MM.1S (cell line): ENCODE data around the gene DENND2D.

Source experiments
- CTCF ChIP-seq: fragments of 300-600 bp; sonication (generic); IDR thresholded peaks from 2 replicates; pipeline ENCODE4 v1.5.1; 2016; ENCODE audit warnings: antibody characterized with exemption, low read length, mixed read lengths
- EZH2 ChIP-seq: fragments of 300-600 bp; sonication (generic); optimal IDR thresholded peaks from 2 replicates; pipeline ENCODE3; 2017; ENCODE audit warnings: low read depth, mild to moderate bottlenecking, antibody characterized with exemption, low read length, mixed read lengths

DNA sequence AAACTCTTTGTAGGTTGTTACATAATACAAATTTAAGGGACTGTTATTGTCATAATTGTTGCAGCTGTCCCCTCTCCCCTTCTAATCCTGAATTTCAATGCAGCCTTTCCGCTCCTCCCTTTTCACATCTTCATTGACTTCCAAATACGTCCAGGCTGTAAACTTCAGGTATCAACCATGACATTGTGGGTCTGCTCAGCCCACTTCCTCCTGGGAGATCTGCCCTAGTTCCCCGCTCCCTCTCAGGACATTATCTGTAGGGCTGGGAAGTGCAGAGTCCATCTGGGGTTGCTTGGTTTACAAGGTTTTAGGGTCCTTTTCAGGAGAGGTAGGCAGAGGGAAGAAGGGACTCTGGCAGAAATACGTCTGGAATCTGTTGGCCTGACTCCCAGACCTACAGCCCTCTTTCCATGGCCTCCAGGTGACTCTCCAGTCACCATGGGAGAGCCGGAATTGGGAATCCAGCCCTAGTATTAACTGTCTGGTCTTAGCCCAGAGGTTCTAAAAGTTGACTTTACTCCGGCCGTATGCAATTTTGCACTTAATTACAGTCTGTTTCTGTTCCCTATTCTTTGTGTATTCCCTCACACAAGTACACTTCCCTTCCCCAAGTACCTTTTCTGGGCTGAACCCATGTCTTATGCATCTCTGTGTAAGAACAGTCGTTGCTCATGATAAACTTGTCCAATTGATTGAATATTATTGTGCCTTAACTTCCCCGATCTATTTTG, 4.7 kb upstream of the DENND2D start:
- TF ChIP-seq CTCF (no peak), EZH2 (no peak)
